Prostate gland (tissue), 2 donors: ENCODE results near the gene JAKMIP1. TPM values are rescaled to one million over a fixed set of nuclear protein-coding genes. Genes with fewer than 3 reads are reported as not detected.

ENCODE experiments used
- DNase-seq: peaks from one replicate; pipeline ENCODE4 v3.0.0-alpha.2; 2019; ENCODE audit warnings: low spot score
- H3K27ac ChIP-seq, 2 donors: fragments of 200-600 bp; sonication (generic); 2 replicates each; pipeline ENCODE4 v1.5.1; 2017 to 2019
- H3K27me3 ChIP-seq: fragments of 200-600 bp; sonication (generic); replicated peaks from 2 replicates; pipeline ENCODE4 v1.5.1; 2019; ENCODE audit not compliant: insufficient read depth
- H3K36me3 ChIP-seq, 2 donors: fragments of 200-600 bp; sonication (generic); 1 replicate in 1 of 2; 2 replicates in 1 of 2; pipeline versions ENCODE4 v1.5.1 to v1.8.1; 2017 to 2019
- H3K4me1 ChIP-seq: fragments of 200-600 bp; sonication (generic); replicated peaks from 2 replicates; pipeline ENCODE4 v1.5.1; 2019
- H3K4me3 ChIP-seq, 2 donors: fragments of 200-600 bp; sonication (generic); 2 replicates each; pipeline ENCODE4 v1.5.1; 2017 to 2019
- H3K9me3 ChIP-seq: fragments of 200-600 bp; sonication (generic); 2 replicates; pipeline ENCODE4 v1.5.1; 2017
- POLR2A ChIP-seq: fragments of 450-650 bp; IDR thresholded peaks from one replicate; pipeline ENCODE4 v1.6.1; 2016; ENCODE audit warnings: antibody characterized with exemption, mild to moderate bottlenecking
- POLR2AphosphoS5 ChIP-seq: sonication (generic); formaldehyde crosslinking; IDR thresholded peaks from one replicate; pipeline ENCODE4 v1.6.1; 2017; ENCODE audit warnings: antibody characterized with exemption
- WGBS: methylation state at CpG from one replicate; pipeline ENCODE4 v1.1.5; 2018; 5-methylcytosine and 5-hydroxymethylcytosine counted together
- intact Hi-C: fragments of 100-400 bp; cut with DNase I; formaldehyde crosslinking; loops from one replicate; pipeline ENCODE4 v1.14.2; 2022
- total RNA-seq, 2 donors: library from RNA; depleted of rRNA; stranded (reverse); fragments of >200 nt; gene quantifications; one replicate each; pipeline ENCODE4 v1.1.0, GENCODE V29; 2016
- TF ChIP-seq, protein P1 (sequence below), 4 experiments: fragments of 200-600 bp in 2 of 4; fragments of 450-650 bp in 2 of 4; sonication (generic) in 2 of 4; IDR thresholded peaks; 1 replicate in 3 of 4; 2 replicates in 1 of 4; pipeline ENCODE4 v1.5.1; 2016 to 2019; ENCODE audit warnings: antibody characterized with exemption in 4 of 4, mild to moderate bottlenecking in 2 of 4, moderate library complexity in 2 of 4

Gene JAKMIP1
- total RNA-seq, 2 donors from 2014 or later, result 22.4 to 29.1 TPM

DNA sequence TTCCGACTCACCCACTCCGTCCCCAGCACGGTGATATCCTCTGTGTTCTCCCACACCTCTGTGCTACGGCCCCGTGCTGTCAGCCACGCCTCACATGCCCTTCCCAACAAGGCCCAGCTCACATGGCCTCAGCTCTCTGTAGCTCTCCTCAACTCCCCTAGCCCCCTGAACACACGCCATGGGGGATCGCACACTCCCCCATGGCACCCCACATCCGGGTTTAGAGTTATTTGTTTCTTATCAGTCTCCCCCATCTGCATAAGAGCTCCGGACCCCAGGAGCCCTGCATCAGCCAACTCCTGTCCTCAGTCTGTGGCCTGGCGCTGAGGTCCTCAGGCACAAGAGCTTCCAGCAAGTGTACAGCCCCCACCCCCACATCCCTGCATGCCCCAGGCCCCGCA, 189.1 kb downstream of the JAKMIP1 start:
- Histone ChIP-seq H3K27me3 (no peaks in the 10 kb centered on the region), H3K36me3 (no peaks in the 10 kb centered on the region), H3K4me1 (no peaks in the 10 kb centered on the region), H3K4me3 (no peak overlapping the region), H3K27ac (no peak overlapping the region), H3K9me3 (no peaks in the 10 kb centered on the region)
- WGBS, result 50% methylated on average over 11 of the region's 12 CpGs
- TF ChIP-seq POLR2A (no peak), POLR2AphosphoS5 (no peak)
- TF ChIP-seq, protein P1, sequence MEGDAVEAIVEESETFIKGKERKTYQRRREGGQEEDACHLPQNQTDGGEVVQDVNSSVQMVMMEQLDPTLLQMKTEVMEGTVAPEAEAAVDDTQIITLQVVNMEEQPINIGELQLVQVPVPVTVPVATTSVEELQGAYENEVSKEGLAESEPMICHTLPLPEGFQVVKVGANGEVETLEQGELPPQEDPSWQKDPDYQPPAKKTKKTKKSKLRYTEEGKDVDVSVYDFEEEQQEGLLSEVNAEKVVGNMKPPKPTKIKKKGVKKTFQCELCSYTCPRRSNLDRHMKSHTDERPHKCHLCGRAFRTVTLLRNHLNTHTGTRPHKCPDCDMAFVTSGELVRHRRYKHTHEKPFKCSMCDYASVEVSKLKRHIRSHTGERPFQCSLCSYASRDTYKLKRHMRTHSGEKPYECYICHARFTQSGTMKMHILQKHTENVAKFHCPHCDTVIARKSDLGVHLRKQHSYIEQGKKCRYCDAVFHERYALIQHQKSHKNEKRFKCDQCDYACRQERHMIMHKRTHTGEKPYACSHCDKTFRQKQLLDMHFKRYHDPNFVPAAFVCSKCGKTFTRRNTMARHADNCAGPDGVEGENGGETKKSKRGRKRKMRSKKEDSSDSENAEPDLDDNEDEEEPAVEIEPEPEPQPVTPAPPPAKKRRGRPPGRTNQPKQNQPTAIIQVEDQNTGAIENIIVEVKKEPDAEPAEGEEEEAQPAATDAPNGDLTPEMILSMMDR (IDR thresholded peaks at IDR 0.05), result no peak
- intact Hi-C loops, result no loop called here
- DNase-seq, result no peak

DNA sequence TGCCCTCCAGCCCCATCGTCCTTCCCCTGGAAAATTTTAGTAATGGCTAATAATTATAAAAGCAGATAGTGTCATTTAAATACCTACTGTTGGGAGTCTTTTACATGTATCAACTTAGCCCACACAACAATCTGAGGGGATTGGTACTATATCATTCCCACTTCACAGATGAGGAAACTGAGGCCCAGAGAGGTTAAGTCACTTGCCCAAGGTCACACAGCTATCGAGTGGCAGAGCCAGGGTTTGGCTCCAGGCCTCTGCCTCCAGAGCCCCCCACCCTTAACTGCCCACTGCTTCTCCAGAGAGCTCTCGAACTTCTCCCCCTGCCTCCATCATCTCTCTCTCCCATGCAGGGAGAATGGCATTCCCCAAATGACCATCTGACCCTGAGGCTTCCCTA, 189.6 kb downstream of the JAKMIP1 start:
- H3K36me3 ChIP-seq, result no peaks in the 10 kb centered on the region
- H3K4me3 ChIP-seq, result no peak overlapping the region
- no peak overlapping the region for H3K27ac ChIP-seq
- no peaks in the 10 kb centered on the region for H3K9me3 ChIP-seq
- DNase-seq, result no peak
- WGBS, result 79% methylated on average over 3 of the region's 3 CpGs
- no peaks in the 10 kb centered on the region for H3K27me3 ChIP-seq
- H3K4me1 ChIP-seq, result no peaks in the 10 kb centered on the region
- intact Hi-C loops, result no loop called here
- TF ChIP-seq, protein P1 (IDR thresholded peaks at IDR 0.05), result no peak
- no peak for TF ChIP-seq POLR2AphosphoS5
- TF ChIP-seq POLR2A, result no peak

DNA sequence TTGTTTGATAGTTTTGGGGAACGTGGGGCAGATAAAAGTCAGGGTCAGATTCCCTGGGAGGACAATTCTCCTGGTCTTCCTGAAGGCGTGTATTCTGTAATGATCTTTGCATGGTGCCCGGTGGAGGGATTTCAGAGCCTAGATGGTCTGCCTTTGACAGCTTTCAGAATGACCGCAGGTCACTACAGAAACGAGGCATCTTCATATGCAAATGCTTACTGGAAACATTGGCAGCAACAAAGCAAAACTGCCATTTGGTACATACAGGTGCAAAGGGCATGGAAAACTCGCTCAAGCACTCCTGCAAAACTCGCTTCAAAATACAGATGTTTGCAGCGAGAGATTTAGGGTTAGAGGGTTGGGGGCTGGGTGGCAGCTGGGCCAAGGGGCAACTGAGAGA, 190.9 kb downstream of the JAKMIP1 start:
- intact Hi-C loops, result no loop called here
- H3K27me3 ChIP-seq, result no peaks in the 10 kb centered on the region
- DNase-seq, result no peak
- H3K27ac ChIP-seq, result no peak overlapping the region
- H3K4me3 ChIP-seq, result no peak overlapping the region
- H3K9me3 ChIP-seq, result no peaks in the 10 kb centered on the region
- WGBS, result 40% methylated on average over 8 of the region's 8 CpGs
- H3K36me3 ChIP-seq, result no peaks in the 10 kb centered on the region
- TF ChIP-seq, protein P1 (IDR thresholded peaks at IDR 0.05), result no peak
- no peak for TF ChIP-seq POLR2AphosphoS5
- TF ChIP-seq POLR2A, result no peak
- H3K4me1 ChIP-seq, result no peaks in the 10 kb centered on the region

DNA sequence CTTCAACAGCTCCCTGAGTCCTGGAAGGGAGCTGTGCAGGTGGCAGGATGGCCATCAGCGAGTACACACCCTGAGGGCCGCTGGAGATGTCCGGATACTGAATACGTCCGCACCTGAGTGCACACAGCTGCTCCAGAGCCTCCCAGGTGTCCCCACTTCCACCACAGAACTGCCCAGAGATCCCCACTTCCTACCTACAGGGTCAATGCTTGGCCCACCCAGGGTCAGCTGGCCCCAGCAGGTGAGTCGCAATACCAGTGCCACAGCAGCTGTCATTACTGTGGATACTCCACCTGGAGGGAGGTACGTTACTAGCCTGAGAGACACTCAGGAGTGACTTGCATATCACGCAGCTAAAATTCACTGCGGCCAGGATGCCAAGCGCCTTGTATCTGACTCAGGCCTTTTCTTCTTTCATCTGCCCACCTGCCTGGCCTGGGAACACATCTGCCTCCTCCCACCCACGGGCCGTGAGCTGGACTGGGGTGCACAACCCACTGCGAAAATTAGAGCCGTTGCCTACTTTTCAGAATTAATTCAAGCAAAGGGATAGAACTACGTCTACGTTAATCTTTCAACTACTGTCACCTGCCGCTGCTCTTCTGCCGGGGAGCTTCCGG, 191.5 kb downstream of the JAKMIP1 start:
- no peak for DNase-seq
- Histone ChIP-seq H3K4me1 (no peaks in the 10 kb centered on the region), H3K27ac (no peak overlapping the region), H3K27me3 (no peaks in the 10 kb centered on the region), H3K4me3 (no peak overlapping the region), H3K36me3 (no peaks in the 10 kb centered on the region), H3K9me3 (no peaks in the 10 kb centered on the region)
- 69% methylated on average over 19 of the region's 19 CpGs for WGBS
- TF ChIP-seq POLR2A (no peak), POLR2AphosphoS5 (no peak)
- TF ChIP-seq, protein P1 (IDR thresholded peaks at IDR 0.05), result no peak
- intact Hi-C loops, result no loop called here

DNA sequence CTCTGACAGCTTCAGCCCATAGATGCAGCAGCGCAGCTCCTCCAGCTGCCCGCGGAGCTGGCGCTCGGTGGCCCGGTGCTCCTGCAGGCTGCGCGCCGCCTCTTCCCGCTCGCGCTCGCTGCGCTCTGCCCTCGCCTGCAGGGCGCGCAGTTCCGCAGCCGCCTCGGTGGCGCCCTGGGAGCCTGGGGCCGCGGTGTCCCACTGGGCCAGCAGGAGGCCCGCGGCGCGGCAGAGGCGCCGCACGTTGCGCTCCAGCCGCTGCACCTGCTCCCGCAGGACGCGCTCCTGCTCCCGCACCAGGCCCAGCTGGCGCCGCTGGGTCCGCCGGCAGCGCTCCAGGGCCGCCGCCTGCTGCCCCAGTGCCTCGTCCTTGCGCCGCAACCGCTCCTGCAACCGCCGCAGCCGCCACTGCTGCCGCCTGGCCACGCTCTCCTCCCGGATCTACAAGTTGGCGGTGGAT, 192.2 kb downstream of the JAKMIP1 start:
- no peaks in the 10 kb centered on the region for H3K9me3 ChIP-seq
- H3K4me3 ChIP-seq, result no peak overlapping the region
- TF ChIP-seq POLR2AphosphoS5 (no peak), POLR2A (no peak)
- TF ChIP-seq, protein P1 (IDR thresholded peaks at IDR 0.05), result no peak
- no peaks in the 10 kb centered on the region for H3K4me1 ChIP-seq
- no peak for DNase-seq
- 60% methylated on average over 53 of the region's 54 CpGs for WGBS
- no peaks in the 10 kb centered on the region for H3K36me3 ChIP-seq
- no peak overlapping the region for H3K27ac ChIP-seq
- intact Hi-C loops, result no loop called here
- H3K27me3 ChIP-seq, result no peaks in the 10 kb centered on the region
